ENCODE results near the gene WNT5B. TPM values are rescaled to one million over a fixed set of nuclear protein-coding genes. Genes with fewer than 3 reads are reported as not detected.

The WNT5B gene
- total RNA-seq, 2 experiments from 2014 or later = not detected

GRCh38 chr12:1603269-1603993 lies 25.6 kb upstream of the WNT5B start:
- ChIA-PET POLR2A (interaction anchor here (3.7 kb wide), 1 partner anchor 10 kb away, joined by 39 read pairs; the partner anchor contains the start of gene FBXL14), CTCF (interaction anchor here (1.0 to 5.2 kb wide), 7 partner anchors 9 to 654 kb away, joined by 3 to 56 read pairs (median 6); partner anchors contain the start of gene RAD52)
- Mint-ChIP-seq H3K9me3 (ENCODE audit: insufficient read depth) (no peaks in the 10 kb centered on the region), H3K27me3 (ENCODE audit: low read depth) (peaks cover 3% of the 10 kb centered on the region), H3K27ac (peak overlapping the region; percentile 69), H3K36me3 (ENCODE audit: low read depth) (no peaks in the 10 kb centered on the region), H3K4me1 (ENCODE audit: low read depth) (peaks cover 44% of the 10 kb centered on the region), H3K4me3 (no peak overlapping the region)
- no peak for ATAC-seq
- DNase-seq = no peak

- peaks cover 45% of the 10 kb centered on the region for H3K4me1 Mint-ChIP-seq (ENCODE audit: low read depth)
- H3K36me3 Mint-ChIP-seq (ENCODE audit: low read depth) = no peaks in the 10 kb centered on the region
- ChIA-PET CTCF (interaction anchor here (0.6 to 5.2 kb wide), 20 partner anchors 8 to 496 kb away, joined by 3 to 56 read pairs (median 4); partner anchors contain the start of gene FBXL14), POLR2A (interaction anchor here (3.7 kb wide), 1 partner anchor 11 kb away, joined by 39 read pairs; the partner anchor contains the start of gene FBXL14)
- no peak for ATAC-seq
- H3K27ac Mint-ChIP-seq = no peak overlapping the region
- no peak for DNase-seq
- H3K4me3 Mint-ChIP-seq = no peak overlapping the region
- peaks cover 6% of the 10 kb centered on the region for H3K27me3 Mint-ChIP-seq (ENCODE audit: low read depth)
- H3K9me3 Mint-ChIP-seq (ENCODE audit: insufficient read depth) = no peaks in the 10 kb centered on the region
These were observed 24.6 kb upstream of the WNT5B start for GRCh38 chr12:1604464-1604863.

- Mint-ChIP-seq H3K4me3 (peak overlapping the region; percentile 72), H3K4me1 (ENCODE audit: low read depth) (peaks cover 45% of the 10 kb centered on the region), H3K27ac (peak overlapping the region; percentile 29), H3K36me3 (ENCODE audit: low read depth) (no peaks in the 10 kb centered on the region), H3K27me3 (ENCODE audit: low read depth) (peaks cover 8% of the 10 kb centered on the region), H3K9me3 (ENCODE audit: insufficient read depth) (no peaks in the 10 kb centered on the region)
- POLR2A ChIA-PET = no interaction called here
- DNase-seq (peak; percentile 74), ATAC-seq (peak; percentile 76)
- CTCF ChIA-PET = interaction anchor here (0.6 to 2.9 kb wide), 18 partner anchors 10 to 497 kb away, joined by 3 to 35 read pairs (median 4); partner anchors contain the start of gene FBXL14
These were observed 23.7 kb upstream of the WNT5B start for GRCh38 chr12:1605129-1606020.

- peaks cover 42% of the 10 kb centered on the region for H3K4me1 Mint-ChIP-seq (ENCODE audit: low read depth)
- no peaks in the 10 kb centered on the region for H3K9me3 Mint-ChIP-seq (ENCODE audit: insufficient read depth)
- DNase-seq (no peak), ATAC-seq (no peak)
- H3K36me3 Mint-ChIP-seq (ENCODE audit: low read depth) = no peaks in the 10 kb centered on the region
- POLR2A ChIA-PET = no interaction called here
- no peak overlapping the region for H3K27ac Mint-ChIP-seq
- CTCF ChIA-PET = interaction anchor here (0.9 to 2.9 kb wide), 12 partner anchors 14 to 488 kb away, joined by 3 to 35 read pairs (median 4); no protein-coding TSS in a partner anchor
- H3K4me3 Mint-ChIP-seq = peak overlapping the region; percentile 72
- H3K27me3 Mint-ChIP-seq (ENCODE audit: low read depth) = peaks cover 12% of the 10 kb centered on the region
These were observed 22.9 kb upstream of the WNT5B start for GRCh38 chr12:1606021-1606622.

DNA sequence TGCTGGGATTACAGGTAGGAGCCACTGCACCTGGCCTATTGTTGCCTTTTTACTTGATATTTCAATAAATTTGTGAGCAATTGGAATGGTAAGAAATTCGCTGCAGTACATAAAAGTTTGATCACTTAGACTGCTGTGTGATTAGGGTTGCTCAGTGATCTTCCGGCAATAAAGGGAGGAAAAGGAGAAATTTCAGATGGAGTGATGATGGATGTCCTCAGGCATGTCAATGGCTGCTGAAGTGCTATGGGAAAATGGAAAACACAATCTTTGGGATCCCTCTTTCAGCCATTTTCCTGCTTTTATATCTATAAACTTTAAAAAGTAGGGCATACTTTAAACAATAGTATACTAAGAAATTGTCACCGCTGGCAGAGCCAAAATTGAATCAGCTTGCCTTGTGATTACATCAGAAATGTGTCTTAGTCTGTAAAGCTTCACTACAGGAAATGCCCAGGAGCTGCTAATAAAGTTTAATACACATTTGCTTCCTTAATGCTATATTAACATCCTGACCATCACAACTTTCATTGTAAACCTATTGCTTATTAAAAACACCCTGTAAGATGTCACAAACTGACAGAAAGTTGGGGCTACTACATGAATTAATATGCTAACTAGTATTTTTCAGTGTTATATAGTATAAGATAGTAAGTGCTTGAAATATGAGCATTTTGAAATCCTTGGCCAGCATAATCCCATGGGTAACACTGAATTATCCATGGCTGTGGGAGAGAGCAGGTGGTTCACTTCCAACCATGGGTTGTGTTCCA lies 20.9 kb upstream of the WNT5B start:
- ATAC-seq = no peak
- Mint-ChIP-seq H3K4me1 (ENCODE audit: low read depth) (peaks cover 25% of the 10 kb centered on the region), H3K27ac (no peak overlapping the region), H3K4me3 (no peak overlapping the region), H3K27me3 (ENCODE audit: low read depth) (peaks cover 25% of the 10 kb centered on the region), H3K36me3 (ENCODE audit: low read depth) (no peaks in the 10 kb centered on the region), H3K9me3 (ENCODE audit: insufficient read depth) (no peaks in the 10 kb centered on the region)
- POLR2A ChIA-PET = no interaction called here
- CTCF ChIA-PET = interaction anchor here (1.4 to 1.7 kb wide), 2 partner anchors 25 to 490 kb away, joined by 4 to 9 read pairs; no protein-coding TSS in a partner anchor
- no peak for DNase-seq

- CTCF ChIA-PET = interaction anchor here (1.4 to 1.7 kb wide), 2 partner anchors 26 to 491 kb away, joined by 4 to 9 read pairs; no protein-coding TSS in a partner anchor
- ATAC-seq = no peak
- no peak overlapping the region for H3K27ac Mint-ChIP-seq
These were observed 20.3 kb upstream of the WNT5B start for GRCh38 chr12:1608713-1609119.

GRCh38 chr12:1610072-1610643 lies 18.9 kb upstream of the WNT5B start:
- H3K4me3 Mint-ChIP-seq = no peak overlapping the region
- ATAC-seq = no peak
- no peak overlapping the region for H3K27ac Mint-ChIP-seq
- CTCF ChIA-PET = no interaction called here
- H3K9me3 Mint-ChIP-seq (ENCODE audit: insufficient read depth) = no peaks in the 10 kb centered on the region
- no peaks in the 10 kb centered on the region for H3K36me3 Mint-ChIP-seq (ENCODE audit: low read depth)
- POLR2A ChIA-PET = no interaction called here
- peaks cover 18% of the 10 kb centered on the region for H3K4me1 Mint-ChIP-seq (ENCODE audit: low read depth)
- DNase-seq = no peak
- peaks cover 27% of the 10 kb centered on the region for H3K27me3 Mint-ChIP-seq (ENCODE audit: low read depth)

More at GRCh38 chr12:1608713-1609119, 20.3 kb upstream of the WNT5B start:
- no peak for DNase-seq
- Mint-ChIP-seq H3K4me3 (no peak overlapping the region), H3K36me3 (ENCODE audit: low read depth) (no peaks in the 10 kb centered on the region), H3K4me1 (ENCODE audit: low read depth) (peaks cover 25% of the 10 kb centered on the region), H3K9me3 (ENCODE audit: insufficient read depth) (no peaks in the 10 kb centered on the region), H3K27me3 (ENCODE audit: low read depth) (peaks cover 25% of the 10 kb centered on the region)
- POLR2A ChIA-PET = no interaction called here

DNA sequence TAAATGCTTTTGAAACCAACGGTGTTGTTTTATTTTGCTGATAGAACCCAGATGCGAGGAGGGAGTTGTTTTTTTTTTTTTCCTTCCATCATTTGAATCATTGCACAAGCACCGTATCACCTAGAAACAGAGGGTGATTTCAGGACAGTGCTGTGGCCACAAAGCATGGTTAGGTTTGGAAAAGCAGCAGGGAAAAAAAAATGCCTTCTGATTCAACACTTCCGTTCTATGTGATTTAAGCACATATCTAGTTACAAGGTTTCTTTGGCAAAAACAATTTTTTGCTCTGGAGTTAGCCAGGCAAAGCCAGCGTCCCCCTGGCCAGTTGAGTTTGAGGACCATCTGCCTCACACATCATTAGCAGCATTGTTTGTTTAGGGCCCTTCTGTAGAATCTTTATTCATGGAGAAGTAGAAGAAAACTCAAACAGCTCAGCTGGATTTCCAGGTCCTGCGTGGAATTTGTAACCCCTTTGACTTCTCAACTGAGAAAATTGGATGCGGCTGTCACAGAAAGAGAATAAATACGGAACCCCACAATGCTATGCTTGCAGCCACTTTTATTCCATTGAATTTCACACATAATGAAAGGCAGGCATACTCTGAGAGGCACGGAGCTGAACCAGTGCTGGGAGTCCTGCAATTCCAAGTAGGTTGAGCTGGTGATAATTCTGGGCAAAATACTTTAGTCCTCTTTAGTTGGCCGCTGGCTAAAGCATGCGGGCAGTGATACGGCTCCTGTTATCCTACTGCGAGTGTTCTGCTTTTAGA lies 17.0 kb upstream of the WNT5B start:
- Mint-ChIP-seq H3K36me3 (ENCODE audit: low read depth) (no peaks in the 10 kb centered on the region), H3K4me1 (ENCODE audit: low read depth) (peaks cover 18% of the 10 kb centered on the region), H3K27ac (no peak overlapping the region), H3K4me3 (no peak overlapping the region), H3K27me3 (ENCODE audit: low read depth) (peaks cover 27% of the 10 kb centered on the region), H3K9me3 (ENCODE audit: insufficient read depth) (no peaks in the 10 kb centered on the region)
- no peak for ATAC-seq
- no peak for DNase-seq
- POLR2A ChIA-PET = interaction anchor here (1.2 kb wide), 1 partner anchor 19 kb away, joined by 5 read pairs; no protein-coding TSS in a partner anchor
- CTCF ChIA-PET = interaction anchor here (1.0 to 6.3 kb wide), 5 partner anchors 8 to 494 kb away, joined by 3 to 23 read pairs (median 4); no protein-coding TSS in a partner anchor

DNA sequence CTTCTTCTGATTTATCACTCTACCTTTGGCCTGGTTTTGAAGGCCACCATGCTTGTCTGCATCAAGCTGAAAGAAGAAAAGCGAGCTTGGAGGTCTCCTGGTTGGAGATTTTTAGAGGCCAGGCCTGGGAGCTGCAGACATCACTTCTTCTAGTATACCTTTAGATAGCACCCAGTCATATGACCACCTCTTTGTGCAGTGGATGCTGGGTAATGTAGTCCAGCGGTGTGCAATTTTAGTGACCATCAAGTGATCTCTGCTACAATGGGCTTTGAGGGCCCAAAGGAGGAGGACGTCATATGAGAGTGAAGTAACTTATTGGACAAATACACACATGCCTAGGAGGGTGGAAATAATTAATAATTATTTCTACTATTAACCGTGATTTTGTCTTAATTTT lies 15.2 kb upstream of the WNT5B start:
- Mint-ChIP-seq H3K4me3 (no peak overlapping the region), H3K36me3 (ENCODE audit: low read depth) (no peaks in the 10 kb centered on the region), H3K4me1 (ENCODE audit: low read depth) (peaks cover 16% of the 10 kb centered on the region), H3K27ac (no peak overlapping the region), H3K27me3 (ENCODE audit: low read depth) (peaks cover 28% of the 10 kb centered on the region), H3K9me3 (ENCODE audit: insufficient read depth) (no peaks in the 10 kb centered on the region)
- DNase-seq (no peak), ATAC-seq (no peak)
- ChIA-PET POLR2A (no interaction called here), CTCF (interaction anchor here (6.3 kb wide), 1 partner anchor 20 kb away, joined by 23 read pairs; no protein-coding TSS in a partner anchor)

GRCh38 chr12:1614360-1614759 lies 14.7 kb upstream of the WNT5B start:
- H3K27ac Mint-ChIP-seq = no peak overlapping the region
- no peak for DNase-seq
- ChIA-PET POLR2A (no interaction called here), CTCF (interaction anchor here (1.4 to 6.3 kb wide), 2 partner anchors 20 to 325 kb away, joined by 4 to 23 read pairs; no protein-coding TSS in a partner anchor)
- no peaks in the 10 kb centered on the region for H3K36me3 Mint-ChIP-seq (ENCODE audit: low read depth)
- peaks cover 29% of the 10 kb centered on the region for H3K27me3 Mint-ChIP-seq (ENCODE audit: low read depth)
- no peak overlapping the region for H3K4me3 Mint-ChIP-seq
- no peaks in the 10 kb centered on the region for H3K9me3 Mint-ChIP-seq (ENCODE audit: insufficient read depth)
- peaks cover 20% of the 10 kb centered on the region for H3K4me1 Mint-ChIP-seq (ENCODE audit: low read depth)
- ATAC-seq = no peak

Measured in activated CD8-positive, alpha-beta T cell treated with anti-CD3 and anti-CD28 coated beads, Interleukin-2, amount 10 ng/mL, durations not matched to agents 7 days and 5 days (primary cell).